ENCODE results near the gene RHO.
A peak's percentile ranks its signal among the peaks of the same experiment; 100 is the strongest.

RHO gene

DNA sequence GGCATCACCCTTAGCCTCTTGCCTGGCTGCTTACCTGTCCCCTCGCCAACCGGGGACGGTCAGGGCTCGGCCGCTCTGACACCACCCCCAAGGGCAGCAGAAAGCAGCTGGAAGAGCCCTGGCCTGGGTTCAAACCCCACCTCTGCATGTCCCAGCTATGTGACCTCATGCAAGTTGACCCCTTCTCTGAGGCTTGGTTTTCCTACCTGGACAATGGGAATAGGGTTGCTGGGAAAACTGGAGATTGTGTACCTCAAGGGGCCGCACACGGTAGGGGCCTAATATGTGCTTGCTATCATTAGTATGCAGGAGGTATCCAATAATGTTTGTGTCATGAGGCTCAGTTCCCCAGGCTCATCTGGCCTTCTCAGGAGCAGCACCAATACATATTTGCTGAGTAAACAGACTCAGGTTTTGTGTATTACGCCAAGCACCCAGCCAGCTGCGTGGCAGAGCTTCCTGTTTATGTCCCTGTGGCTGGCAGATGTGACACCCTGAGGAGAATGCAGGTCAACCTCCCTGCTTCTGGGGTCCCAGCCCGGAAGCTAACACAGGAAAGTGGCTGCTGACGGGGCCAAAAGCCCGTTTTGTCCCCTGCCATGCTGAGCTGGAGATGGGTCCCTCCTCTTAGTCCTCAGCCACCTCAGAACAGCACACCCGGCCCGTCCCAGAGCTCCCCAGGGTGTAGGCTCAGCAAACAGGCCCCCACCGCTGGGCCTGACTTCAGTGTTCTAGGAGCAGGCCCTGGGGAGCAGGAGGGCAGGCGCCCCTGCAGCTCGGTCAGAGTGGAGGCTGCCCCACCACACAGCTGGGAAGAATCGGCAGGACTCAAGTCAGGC is 48.3 kb downstream of the RHO start:
- Histone ChIP-seq H3K4me2 (ENCODE audit: low read depth, low read length, poor library complexity, severe bottlenecking) (peak overlapping the region; percentile 45), H3F3A (ENCODE audit: insufficient read depth) (no peaks in the 10 kb centered on the region), H3K36me3 (ENCODE audit: low read length) (no peaks in the 10 kb centered on the region), H2AFZ (ENCODE audit: low read depth, low read length, severe bottlenecking) (peak overlapping the region; percentile 83), H3K79me2 (ENCODE audit: insufficient read depth, low read length) (no peaks in the 10 kb centered on the region), H4K20me1 (ENCODE audit: low read depth, low read length) (no peaks in the 10 kb centered on the region), H3K4me3 (ENCODE audit: insufficient read depth, low read length, poor library complexity, severe bottlenecking) (no peak overlapping the region), H3K27me3 (ENCODE audit: low read length) (no peaks in the 10 kb centered on the region), H3K9me3 (ENCODE audit: insufficient read depth, low read length) (no peaks in the 10 kb centered on the region), H3K9ac (ENCODE audit: low read length) (peak overlapping the region; percentile 49), H3K27ac (ENCODE audit: low read depth, low read length) (peak overlapping the region; percentile 83), H3K9me2 (replicated peaks; ENCODE audit: insufficient read depth, low read length) (no peaks in the 10 kb centered on the region)
- TF ChIP-seq, protein P1, sequence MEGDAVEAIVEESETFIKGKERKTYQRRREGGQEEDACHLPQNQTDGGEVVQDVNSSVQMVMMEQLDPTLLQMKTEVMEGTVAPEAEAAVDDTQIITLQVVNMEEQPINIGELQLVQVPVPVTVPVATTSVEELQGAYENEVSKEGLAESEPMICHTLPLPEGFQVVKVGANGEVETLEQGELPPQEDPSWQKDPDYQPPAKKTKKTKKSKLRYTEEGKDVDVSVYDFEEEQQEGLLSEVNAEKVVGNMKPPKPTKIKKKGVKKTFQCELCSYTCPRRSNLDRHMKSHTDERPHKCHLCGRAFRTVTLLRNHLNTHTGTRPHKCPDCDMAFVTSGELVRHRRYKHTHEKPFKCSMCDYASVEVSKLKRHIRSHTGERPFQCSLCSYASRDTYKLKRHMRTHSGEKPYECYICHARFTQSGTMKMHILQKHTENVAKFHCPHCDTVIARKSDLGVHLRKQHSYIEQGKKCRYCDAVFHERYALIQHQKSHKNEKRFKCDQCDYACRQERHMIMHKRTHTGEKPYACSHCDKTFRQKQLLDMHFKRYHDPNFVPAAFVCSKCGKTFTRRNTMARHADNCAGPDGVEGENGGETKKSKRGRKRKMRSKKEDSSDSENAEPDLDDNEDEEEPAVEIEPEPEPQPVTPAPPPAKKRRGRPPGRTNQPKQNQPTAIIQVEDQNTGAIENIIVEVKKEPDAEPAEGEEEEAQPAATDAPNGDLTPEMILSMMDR (IDR thresholded peaks at IDR 0.05; ENCODE audit: insufficient read depth, low read length, poor library complexity, severe bottlenecking) = no peak
- TF ChIP-seq EZH2phosphoT487 (conservative IDR thresholded peaks at IDR 0.05; ENCODE audit: low read length) = no peak

- Histone ChIP-seq H3K79me2 (ENCODE audit: insufficient read depth, low read length) (no peaks in the 10 kb centered on the region), H3K36me3 (ENCODE audit: low read length) (no peaks in the 10 kb centered on the region), H4K20me1 (ENCODE audit: low read depth, low read length) (no peaks in the 10 kb centered on the region), H2AFZ (ENCODE audit: low read depth, low read length, severe bottlenecking) (peak overlapping the region; percentile 49), H3K9me2 (replicated peaks; ENCODE audit: insufficient read depth, low read length) (no peaks in the 10 kb centered on the region), H3F3A (ENCODE audit: insufficient read depth) (no peaks in the 10 kb centered on the region), H3K4me2 (ENCODE audit: low read depth, low read length, poor library complexity, severe bottlenecking) (peak overlapping the region; percentile 45), H3K9ac (ENCODE audit: low read length) (peak overlapping the region; percentile 49), H3K4me3 (ENCODE audit: insufficient read depth, low read length, poor library complexity, severe bottlenecking) (no peak overlapping the region), H3K27ac (ENCODE audit: low read depth, low read length) (peak overlapping the region; percentile 83), H3K9me3 (ENCODE audit: insufficient read depth, low read length) (no peaks in the 10 kb centered on the region), H3K27me3 (ENCODE audit: low read length) (no peaks in the 10 kb centered on the region)
- TF ChIP-seq, protein P1 (IDR thresholded peaks at IDR 0.05; ENCODE audit: insufficient read depth, low read length, poor library complexity, severe bottlenecking) = no peak
- no peak for TF ChIP-seq EZH2phosphoT487 (conservative IDR thresholded peaks at IDR 0.05; ENCODE audit: low read length)
Measured at GRCh38 chr3:129577366-129577765, 48.9 kb downstream of the RHO start.

DNA sequence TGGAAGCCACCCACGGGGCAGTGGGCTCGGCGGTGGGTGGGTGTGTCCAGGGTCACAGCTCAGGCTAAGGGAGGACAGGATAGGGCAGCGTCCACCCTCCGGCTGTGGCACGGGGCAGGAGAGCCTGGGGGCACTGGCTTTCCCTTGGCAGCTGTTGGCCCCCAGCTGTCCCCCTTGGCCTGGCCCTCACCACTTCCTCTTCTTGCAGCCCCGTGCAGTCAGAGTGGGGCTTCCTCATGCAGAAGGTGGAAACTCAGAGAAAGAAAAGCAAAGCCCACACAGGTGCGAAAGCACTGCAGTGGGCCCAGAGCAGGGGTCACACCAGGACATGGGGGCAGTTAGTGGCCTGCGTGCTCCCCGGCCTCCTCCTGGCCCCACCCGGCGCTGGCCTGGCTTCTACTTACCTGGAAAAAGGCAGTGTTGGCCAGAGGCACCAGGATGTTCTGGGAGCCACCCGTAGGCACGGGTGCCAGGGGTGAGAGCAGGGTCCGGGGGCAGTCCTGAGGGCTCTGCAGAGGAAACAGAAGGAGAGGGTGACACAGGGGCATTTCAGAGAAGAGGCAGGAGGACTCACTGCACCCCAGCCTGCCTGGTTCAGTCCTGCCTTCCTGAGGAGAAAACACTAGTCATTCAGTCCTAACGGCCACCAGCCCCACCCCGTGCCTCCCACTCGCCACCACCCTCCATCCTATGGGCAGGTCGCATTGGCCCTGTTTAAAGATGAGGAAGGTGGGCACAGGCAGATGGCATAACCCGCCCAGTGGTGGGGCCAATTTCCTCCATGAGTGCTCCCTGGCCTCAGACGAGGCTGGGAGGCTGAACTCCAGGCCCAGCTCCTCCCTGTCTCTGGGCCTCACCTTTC is 49.7 kb downstream of the RHO start:
- no peaks in the 10 kb centered on the region for H3K9me3 ChIP-seq (ENCODE audit: insufficient read depth, low read length)
- H3K27me3 ChIP-seq (ENCODE audit: low read length) = no peaks in the 10 kb centered on the region
- no peak overlapping the region for H3K9ac ChIP-seq (ENCODE audit: low read length)
- peak overlapping the region; percentile 45 for H3K4me2 ChIP-seq (ENCODE audit: low read depth, low read length, poor library complexity, severe bottlenecking)
- H3K79me2 ChIP-seq (ENCODE audit: insufficient read depth, low read length) = no peaks in the 10 kb centered on the region
- no peak overlapping the region for H2AFZ ChIP-seq (ENCODE audit: low read depth, low read length, severe bottlenecking)
- no peaks in the 10 kb centered on the region for H4K20me1 ChIP-seq (ENCODE audit: low read depth, low read length)
- no peak for TF ChIP-seq EZH2phosphoT487 (conservative IDR thresholded peaks at IDR 0.05; ENCODE audit: low read length)
- TF ChIP-seq, protein P1 (IDR thresholded peaks at IDR 0.05; ENCODE audit: insufficient read depth, low read length, poor library complexity, severe bottlenecking) = no peak
- H3K27ac ChIP-seq (ENCODE audit: low read depth, low read length) = peak overlapping the region; percentile 83
- no peaks in the 10 kb centered on the region for H3K36me3 ChIP-seq (ENCODE audit: low read length)
- no peaks in the 10 kb centered on the region for H3K9me2 ChIP-seq (replicated peaks; ENCODE audit: insufficient read depth, low read length)
- H3K4me3 ChIP-seq (ENCODE audit: insufficient read depth, low read length, poor library complexity, severe bottlenecking) = no peak overlapping the region
- H3F3A ChIP-seq (ENCODE audit: insufficient read depth) = no peaks in the 10 kb centered on the region
